Fibroblast of pulmonary artery (primary cell): ENCODE data around the gene FBXO22.
"Not testable (repeated sequence)": the region's sequence is repeated elsewhere in the genome, so short reads cannot be mapped to it uniquely, and the experiment has no call there.

Experiments
- DNase-seq: peaks from one replicate; pipeline ENCODE4 v3.0.0-alpha.2; 2010; ENCODE audit warnings: low read depth
- H3K4me3 ChIP-seq: replicated peaks from 2 replicates; pipeline ENCODE4 v1.5.1; 2011; ENCODE audit warnings: low read depth, mild to moderate bottlenecking, control low read depth, low read length, moderate library complexity
- CTCF ChIP-seq: IDR thresholded peaks from 2 replicates; pipeline ENCODE4 v1.5.1; 2011; ENCODE audit warnings: mild to moderate bottlenecking, control low read depth, low read length, inconsistent platforms; ENCODE audit errors: missing control alignments

FBXO22 gene

GRCh38 chr15:75903331-75904239 is at the start of gene FBXO22:
TSS of gene FBXO22 (plus strand) at chr15:75903878. CDS start at chr15:75903964, 86 bp downstream.
- DNase-seq = peak; percentile 93
- peak within 1 kb of the TSS; percentile 87 for H3K4me3 ChIP-seq
- no peak for TF ChIP-seq CTCF

- TF ChIP-seq CTCF = no peak
- H3K4me3 ChIP-seq = no peak overlapping the region
- no peak for DNase-seq
These were observed 45.8 kb upstream of the FBXO22 start for GRCh38 chr15:75857886-75858285.

GRCh38 chr15:75861750-75862402 is 41.8 kb upstream of the FBXO22 start:
- H3K4me3 ChIP-seq = no peak overlapping the region
- no peak for DNase-seq
- no peak for TF ChIP-seq CTCF

GRCh38 chr15:75862796-75863195 is 40.9 kb upstream of the FBXO22 start:
- no peak for DNase-seq
- TF ChIP-seq CTCF = no peak
- H3K4me3 ChIP-seq = no peak overlapping the region

DNA sequence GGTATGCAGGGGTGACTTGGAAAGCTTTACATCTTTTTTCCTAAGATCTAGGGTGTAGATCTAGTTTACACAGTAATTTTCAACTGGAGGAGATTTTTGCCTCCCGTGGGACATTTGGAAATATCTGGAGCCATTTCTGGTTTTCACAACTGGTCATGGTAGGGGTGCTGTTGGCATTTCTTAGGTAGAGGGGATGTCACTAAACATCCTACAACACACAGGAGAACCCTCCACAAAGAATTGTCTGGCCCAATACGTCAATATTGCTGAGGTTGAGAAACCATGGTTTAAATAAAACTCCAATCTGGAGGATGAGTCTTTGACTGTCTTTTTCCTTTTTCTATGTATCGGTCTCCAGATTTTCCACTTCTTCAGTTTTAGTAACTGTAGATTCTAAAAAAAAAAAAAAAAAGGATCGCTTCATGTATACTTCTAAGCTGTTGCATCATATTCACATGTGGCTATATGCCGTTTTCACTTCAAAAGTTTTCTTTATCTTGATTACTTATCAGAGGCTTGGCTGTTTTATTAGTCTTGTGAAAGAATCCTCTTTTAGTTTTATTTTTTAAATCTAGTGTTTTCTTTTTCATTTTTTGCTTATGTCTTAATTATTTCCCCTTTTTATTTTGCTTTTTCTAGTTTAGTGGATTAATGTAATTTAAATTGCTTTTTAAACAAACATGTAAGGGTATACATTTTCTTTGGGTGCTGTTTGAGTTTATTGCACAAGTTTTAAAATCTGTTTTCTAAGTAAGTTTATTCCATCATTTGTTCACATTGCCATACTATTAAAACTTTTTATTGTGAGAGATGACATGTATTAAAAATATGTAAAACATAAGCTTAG is 39.2 kb upstream of the FBXO22 start:
- TF ChIP-seq CTCF = no peak
- no peak for DNase-seq
- no peak overlapping the region for H3K4me3 ChIP-seq

- not testable (repeated sequence) for H3K4me3 ChIP-seq, DNase-seq
These were observed 37.6 kb upstream of the FBXO22 start for GRCh38 chr15:75866045-75866444.

GRCh38 chr15:75866916-75867315 is 36.8 kb upstream of the FBXO22 start:
- no peak overlapping the region for H3K4me3 ChIP-seq
- TF ChIP-seq CTCF = no peak
- DNase-seq = no peak
